AG04449 (cell line): Measurements from ENCODE around the gene BPIFA2.

Experiments used
- CTCF ChIA-PET: fragments of 350-600 bp; formaldehyde crosslinking; extraction: SDS; loops from one replicate; lab custom pipeline; 2021; ENCODE audit warnings: antibody characterized with exemption; lab: Yijun Ruan, JAX
- POLR2A ChIA-PET: fragments of 400-600, 350-600 bp; formaldehyde crosslinking; extraction: SDS; loops from one replicate; lab custom pipeline; 2020; ENCODE audit warnings: antibody characterized with exemption, inconsistent platforms; lab: Yijun Ruan, JAX
- DNase-seq: peaks from one replicate; pipeline ENCODE4 v3.0.0-alpha.2; 2010; ENCODE audit warnings: low read depth, low spot score
- H3K4me3 ChIP-seq: 2 replicates; pipeline ENCODE4 v1.5.1; 2011; ENCODE audit warnings: low read depth, mild to moderate bottlenecking, control low read depth, low read length
- TF ChIP-seq, protein P1 (sequence below): IDR thresholded peaks from one replicate; pipeline ENCODE4 v1.5.1; 2011; ENCODE audit warnings: mild to moderate bottlenecking, moderate library complexity, low read length, control low read depth, inconsistent platforms; ENCODE audit not compliant: insufficient read depth; ENCODE audit errors: missing control alignments

The BPIFA2 gene

DNA sequence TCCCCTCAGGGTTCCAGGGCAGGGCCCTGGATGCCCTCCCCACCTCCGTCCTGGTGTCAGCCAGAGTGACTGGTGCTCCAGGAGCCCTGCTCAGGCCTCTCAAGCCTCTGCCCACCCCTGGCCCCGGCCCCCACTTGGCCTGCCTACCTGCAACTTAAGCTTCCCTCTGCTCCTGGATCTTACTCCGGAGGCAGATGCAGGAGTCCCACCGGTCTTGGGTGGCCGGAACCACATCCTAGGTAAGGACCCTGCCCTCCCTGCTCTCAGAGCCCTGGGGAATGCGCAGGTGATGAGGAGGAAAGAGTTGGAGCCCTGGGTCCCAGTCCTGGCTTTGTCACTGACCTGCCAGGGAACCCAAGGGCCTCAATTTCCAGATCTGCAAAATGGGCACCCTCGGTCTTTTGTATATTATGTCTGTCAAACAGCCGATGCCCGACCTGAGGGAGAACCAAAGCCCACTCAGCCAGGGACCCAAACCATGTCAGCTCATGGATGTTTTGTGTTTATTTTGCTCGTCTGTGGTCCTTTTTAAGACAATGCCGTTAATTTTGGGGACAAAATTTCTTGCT, 34.5 kb upstream of the BPIFA2 start:
- DNase-seq, result no peak
- POLR2A ChIA-PET, result no interaction called here
- H3K4me3 ChIP-seq, result no peak overlapping the region
- CTCF ChIA-PET, result no interaction called here
- TF ChIP-seq, protein P1, sequence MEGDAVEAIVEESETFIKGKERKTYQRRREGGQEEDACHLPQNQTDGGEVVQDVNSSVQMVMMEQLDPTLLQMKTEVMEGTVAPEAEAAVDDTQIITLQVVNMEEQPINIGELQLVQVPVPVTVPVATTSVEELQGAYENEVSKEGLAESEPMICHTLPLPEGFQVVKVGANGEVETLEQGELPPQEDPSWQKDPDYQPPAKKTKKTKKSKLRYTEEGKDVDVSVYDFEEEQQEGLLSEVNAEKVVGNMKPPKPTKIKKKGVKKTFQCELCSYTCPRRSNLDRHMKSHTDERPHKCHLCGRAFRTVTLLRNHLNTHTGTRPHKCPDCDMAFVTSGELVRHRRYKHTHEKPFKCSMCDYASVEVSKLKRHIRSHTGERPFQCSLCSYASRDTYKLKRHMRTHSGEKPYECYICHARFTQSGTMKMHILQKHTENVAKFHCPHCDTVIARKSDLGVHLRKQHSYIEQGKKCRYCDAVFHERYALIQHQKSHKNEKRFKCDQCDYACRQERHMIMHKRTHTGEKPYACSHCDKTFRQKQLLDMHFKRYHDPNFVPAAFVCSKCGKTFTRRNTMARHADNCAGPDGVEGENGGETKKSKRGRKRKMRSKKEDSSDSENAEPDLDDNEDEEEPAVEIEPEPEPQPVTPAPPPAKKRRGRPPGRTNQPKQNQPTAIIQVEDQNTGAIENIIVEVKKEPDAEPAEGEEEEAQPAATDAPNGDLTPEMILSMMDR, result no peak

DNA sequence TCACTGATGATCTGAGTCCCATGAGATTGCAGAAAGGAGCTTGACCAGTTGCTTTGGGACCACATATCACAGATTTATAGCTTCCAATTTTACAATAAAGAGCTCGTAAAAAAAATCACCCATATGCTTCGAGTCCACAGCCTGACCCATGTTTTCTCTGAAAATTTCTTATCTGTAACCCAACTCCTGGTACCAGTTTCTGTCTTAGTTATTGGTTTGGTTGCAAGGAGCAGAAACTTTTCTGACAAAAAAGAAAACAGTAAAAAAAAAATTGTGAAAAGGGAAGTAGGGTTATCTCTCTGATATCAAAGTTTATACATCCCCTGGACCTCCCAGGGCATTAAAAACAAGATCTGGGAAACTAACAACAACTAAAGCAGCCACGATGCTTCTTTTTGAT, 30.8 kb upstream of the BPIFA2 start:
- ChIA-PET CTCF (no interaction called here), POLR2A (no interaction called here)
- DNase-seq, result no peak
- TF ChIP-seq, protein P1, result no peak
- H3K4me3 ChIP-seq, result no peak overlapping the region

DNA sequence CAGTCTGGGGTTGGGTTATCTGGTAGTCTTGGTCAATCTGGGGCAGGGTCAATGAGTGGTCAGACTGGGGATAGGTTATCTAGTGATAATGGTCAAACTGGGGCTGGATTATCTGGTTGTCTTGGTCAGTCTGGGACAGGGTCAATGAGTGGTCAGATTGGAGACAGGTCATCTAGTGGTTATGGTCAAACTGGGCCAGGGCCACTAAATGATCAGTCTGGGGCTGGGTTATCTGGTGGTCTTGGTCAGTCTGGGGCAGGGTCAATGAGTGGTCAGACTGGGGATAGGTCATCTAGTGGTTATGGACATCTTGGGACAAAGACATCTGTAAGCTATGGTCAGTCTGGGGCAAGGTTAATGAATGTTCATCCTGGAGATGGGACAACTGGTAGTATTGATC, 28.5 kb upstream of the BPIFA2 start:
- H3K4me3 ChIP-seq, result no peak overlapping the region
- no peak for DNase-seq
- CTCF ChIA-PET, result no interaction called here
- TF ChIP-seq, protein P1, result no peak
- POLR2A ChIA-PET, result no interaction called here

DNA sequence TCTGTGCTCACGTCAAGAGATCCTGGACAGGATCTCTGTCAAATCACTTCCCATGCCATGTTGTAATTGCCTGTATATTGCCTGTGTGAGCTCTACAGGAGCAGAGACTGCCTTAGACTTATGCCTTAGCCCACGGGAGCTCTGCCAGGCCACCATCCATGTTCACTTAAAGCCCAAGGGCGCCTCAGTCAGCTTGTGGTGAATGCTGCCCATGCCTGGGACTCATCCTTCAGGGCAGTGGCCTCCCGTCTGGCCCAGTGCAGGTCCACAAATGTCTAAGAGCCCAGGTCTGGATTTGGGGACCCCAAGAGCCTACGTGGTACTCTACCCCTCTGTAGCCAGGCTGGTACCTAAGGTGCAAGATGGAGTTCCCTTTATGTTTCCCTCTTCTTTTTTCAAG, 22.4 kb upstream of the BPIFA2 start:
- DNase-seq, result no peak
- CTCF ChIA-PET, result no interaction called here
- TF ChIP-seq, protein P1, result no peak
- no peak overlapping the region for H3K4me3 ChIP-seq
- POLR2A ChIA-PET, result no interaction called here

DNA sequence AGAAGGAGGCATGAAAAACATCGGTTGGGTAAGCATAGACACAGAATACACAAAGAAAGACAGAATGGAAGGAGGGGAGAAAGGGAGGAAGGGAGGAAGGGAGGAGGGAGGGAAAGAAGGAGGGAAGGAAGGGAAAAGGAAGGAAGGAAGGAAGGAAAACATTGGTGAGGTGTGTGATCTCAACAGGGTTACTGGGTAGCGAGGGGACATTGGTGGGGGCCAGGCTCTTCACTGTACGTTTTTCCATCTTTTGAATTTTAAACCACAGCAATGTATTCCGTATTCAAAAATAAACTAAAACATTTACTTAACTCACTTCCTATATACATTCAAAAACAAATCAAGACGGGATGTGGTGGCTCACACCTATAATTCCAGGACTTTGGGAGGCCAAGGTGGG, 20.7 kb upstream of the BPIFA2 start:
- no peak overlapping the region for H3K4me3 ChIP-seq
- no peak for DNase-seq
- CTCF ChIA-PET, result no interaction called here
- POLR2A ChIA-PET, result no interaction called here
- TF ChIP-seq, protein P1, result no peak

DNA sequence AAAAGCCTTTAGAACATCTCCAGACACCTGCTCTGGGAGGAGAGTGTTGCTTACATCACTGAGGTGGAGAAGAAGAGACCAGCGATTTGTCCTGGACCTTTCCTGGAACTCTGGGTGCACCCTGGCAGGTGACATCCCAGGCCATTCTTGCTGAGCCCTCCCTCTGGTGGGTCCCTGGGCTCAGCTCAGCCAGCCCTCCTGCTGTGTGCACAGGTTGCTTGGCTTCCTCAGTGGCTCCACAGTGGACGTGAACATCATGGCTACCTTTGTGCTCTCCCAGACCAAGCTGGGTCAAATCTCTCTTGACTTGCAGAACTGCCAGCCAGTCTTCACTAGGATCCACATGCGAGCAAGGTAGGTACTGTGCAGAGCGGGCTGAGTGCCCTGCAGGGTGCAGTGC, 19.9 kb upstream of the BPIFA2 start:
- CTCF ChIA-PET, result no interaction called here

More for the DNA sequence above, 19.9 kb upstream of the BPIFA2 start:
- no peak overlapping the region for H3K4me3 ChIP-seq
- DNase-seq, result no peak
- TF ChIP-seq, protein P1, result no peak
- POLR2A ChIA-PET, result no interaction called here
